HEK293 (cell line): Measurements from ENCODE around the gene GABRR1.
A peak's percentile ranks its signal among the peaks of the same experiment; 100 is the strongest.

ENCODE experiments used
- GLI2 ChIP-seq: fragments of 450-650 bp; formaldehyde crosslinking; IDR thresholded peaks from 2 replicates; pipeline ENCODE4; 2017; ENCODE audit warnings: missing biosample characterization, missing genetic modification characterization, low read depth, borderline replicate concordance
- HOXD13 ChIP-seq: sonication (generic); formaldehyde crosslinking; IDR thresholded peaks from 2 replicates; pipeline ENCODE4 v1.8.0; 2022; ENCODE audit warnings: missing genetic modification reagents, borderline replicate concordance
- KLF8 ChIP-seq: fragments of 450-650 bp; formaldehyde crosslinking; IDR thresholded peaks from 2 replicates; pipeline ENCODE4 v1.5.1; 2016; ENCODE audit warnings: missing biosample characterization, missing genetic modification characterization
- PRDM6 ChIP-seq: fragments of 450-650 bp; formaldehyde crosslinking; IDR thresholded peaks from 2 replicates; pipeline ENCODE4 v1.5.1; 2017; ENCODE audit warnings: missing biosample characterization, missing genetic modification characterization
- TCF7L2 ChIP-seq: IDR thresholded peaks from 2 replicates; pipeline ENCODE4 v1.6.1; 2011; ENCODE audit warnings: low read depth, mild to moderate bottlenecking, inconsistent platforms, low read length, moderate library complexity, borderline replicate concordance
- TRIM28 ChIP-seq: IDR thresholded peaks from 2 replicates; pipeline ENCODE4 v1.6.1; 2011; ENCODE audit warnings: low read length, control low read depth, borderline replicate concordance
- ZBTB10 ChIP-seq: fragments of 450-650 bp; formaldehyde crosslinking; IDR thresholded peaks from 2 replicates; pipeline ENCODE4 v1.5.1; 2016; ENCODE audit warnings: missing biosample characterization, missing genetic modification characterization
- ZBTB26 ChIP-seq: fragments of 450-650 bp; formaldehyde crosslinking; optimal IDR thresholded peaks from 2 replicates; pipeline ENCODE3; 2016; ENCODE audit warnings: missing biosample characterization, mild to moderate bottlenecking, missing genetic modification characterization
- ZBTB44 ChIP-seq: fragments of 450-650 bp; IDR thresholded peaks from 2 replicates; pipeline ENCODE4 v1.5.1; 2018; ENCODE audit warnings: missing biosample characterization, mild to moderate bottlenecking, missing genetic modification characterization
- ZNF121 ChIP-seq: fragments of 450-650 bp; formaldehyde crosslinking; IDR thresholded peaks from 2 replicates; pipeline ENCODE4 v1.5.1; 2016; ENCODE audit warnings: missing biosample characterization, missing genetic modification characterization
- ZNF169 ChIP-seq: fragments of 450-650 bp; formaldehyde crosslinking; IDR thresholded peaks from 2 replicates; pipeline ENCODE4 v1.5.1; 2016; ENCODE audit warnings: missing biosample characterization, missing genetic modification characterization
- ZNF202 ChIP-seq: fragments of 450-650 bp; formaldehyde crosslinking; IDR thresholded peaks from 2 replicates; pipeline ENCODE4 v1.5.1; 2016; ENCODE audit warnings: missing biosample characterization, missing genetic modification characterization, borderline replicate concordance
- ZNF239 ChIP-seq: fragments of 450-650 bp; formaldehyde crosslinking; IDR thresholded peaks from 2 replicates; pipeline ENCODE4 v1.5.1; 2016; ENCODE audit warnings: missing biosample characterization, missing genetic modification characterization
- ZNF302 ChIP-seq: fragments of 450-650 bp; formaldehyde crosslinking; IDR thresholded peaks from 2 replicates; pipeline ENCODE4 v1.5.1; 2016; ENCODE audit warnings: missing biosample characterization, missing genetic modification characterization, low read depth
- ZNF362 ChIP-seq: fragments of 450-650 bp; formaldehyde crosslinking; IDR thresholded peaks from 2 replicates; pipeline ENCODE4 v1.5.1; 2016; ENCODE audit warnings: missing biosample characterization, missing genetic modification characterization
- ZNF366 ChIP-seq: fragments of 450-650 bp; formaldehyde crosslinking; conservative IDR thresholded peaks from 2 replicates; pipeline ENCODE4 v1.5.1; 2016; ENCODE audit warnings: missing biosample characterization, missing genetic modification characterization
- ZNF518A ChIP-seq: fragments of 450-650 bp; formaldehyde crosslinking; conservative IDR thresholded peaks from 2 replicates; pipeline ENCODE4 v1.5.1; 2016; ENCODE audit warnings: low read depth, missing biosample characterization, missing genetic modification characterization
- ZNF561 ChIP-seq: fragments of 450-650 bp; IDR thresholded peaks from 2 replicates; pipeline ENCODE4 v1.5.1; 2018; ENCODE audit warnings: missing biosample characterization, missing genetic modification characterization, borderline replicate concordance
- ZNF626 ChIP-seq: fragments of 450-650 bp; sonication (Bioruptor Pico); formaldehyde crosslinking; IDR thresholded peaks from 2 replicates; pipeline ENCODE4 v1.5.1; 2018; ENCODE audit warnings: missing biosample characterization, missing genetic modification characterization, inconsistent platforms
- ZNF639 ChIP-seq: fragments of 450-650 bp; formaldehyde crosslinking; IDR thresholded peaks from 2 replicates; pipeline ENCODE4 v1.5.1; 2016; ENCODE audit warnings: missing biosample characterization, missing genetic modification characterization
- ZNF677 ChIP-seq: fragments of 450-650 bp; IDR thresholded peaks from 2 replicates; pipeline ENCODE4 v1.5.0; 2018; ENCODE audit warnings: missing biosample characterization, mild to moderate bottlenecking, missing genetic modification characterization, moderate library complexity
- ZNF843 ChIP-seq: fragments of 450-650 bp; formaldehyde crosslinking; IDR thresholded peaks from 2 replicates; pipeline ENCODE4 v1.5.1; 2016; ENCODE audit warnings: missing biosample characterization, missing genetic modification characterization
- ZXDB ChIP-seq: fragments of 450-650 bp; formaldehyde crosslinking; IDR thresholded peaks from 2 replicates; pipeline ENCODE4 v1.5.1; 2016; ENCODE audit warnings: missing biosample characterization, missing genetic modification characterization

GABRR1 gene

GRCh38 chr6:89139509-89140346, 77.4 kb downstream of the GABRR1 start (continued):
- TF ChIP-seq ZBTB10 (tag by site-specific recombination) (no peak), ZBTB26 (tag by site-specific recombination) (peak; percentile 18), ZNF202 (tag by site-specific recombination) (no peak), ZBTB44 (tag by site-specific recombination) (peak; percentile 71; the same call in 1 of the 2 replicates), ZNF302 (tag by site-specific recombination) (no peak), ZNF626 (tag by site-specific recombination) (no peak), ZNF561 (tag by site-specific recombination) (peak; percentile 30; the same call in 1 of the 2 replicates), ZNF121 (tag by site-specific recombination) (no peak), ZNF362 (tag by site-specific recombination) (peak; percentile 69; the same call in 1 of the 2 replicates), PRDM6 (peak; percentile 85), GLI2 (tag by site-specific recombination) (0 out of 2 replicates have a peak, but pooled peaks have one; percentile 21), TCF7L2 (peak; percentile 86), ZNF518A (0 out of 2 replicates have a peak, but pooled peaks have one; percentile 42), HOXD13 (CRISPR knock-in tag) (peak; percentile 77; the same call in 1 of the 2 replicates), ZNF639 (tag by site-specific recombination) (peak; percentile 58; the same call in 1 of the 2 replicates), ZNF239 (tag by site-specific recombination) (no peak), KLF8 (tag by site-specific recombination) (peak; percentile 85), ZNF677 (tag by site-specific recombination) (no peak), ZNF169 (tag by site-specific recombination) (peak; percentile 87; the same call in 1 of the 2 replicates), ZNF366 (tag by site-specific recombination) (peak; percentile 68), ZNF843 (tag by site-specific recombination) (peak; percentile 86), ZXDB (tag by site-specific recombination) (peak; percentile 97), TRIM28 (peak; percentile 95)
